Liver (tissue), 9 donors: ENCODE results near the gene HOOK2. TPM values are rescaled to one million over a fixed set of nuclear protein-coding genes. Genes with fewer than 3 reads are reported as not detected.

Experiments used
- DNase-seq: peaks from one replicate; pipeline ENCODE4 v3.0.0-alpha.2; 2017; ENCODE audit warnings: low spot score
- H3K27ac ChIP-seq, 2 donors: one replicate each; pipeline ENCODE4 v1.7.0; 2013; ENCODE audit warnings: inconsistent platforms in 2 of 2, low read length in 2 of 2, control low read depth in 1 of 2, low read depth in 1 of 2, mild to moderate bottlenecking in 1 of 2
- H3K27me3 ChIP-seq, 4 donors: one replicate each; pipeline versions ENCODE4 v1.6.1 to v1.7.0; 2013; ENCODE audit warnings: low read length in 3 of 4, inconsistent platforms in 1 of 4, mild to moderate bottlenecking in 1 of 4, moderate library complexity in 1 of 4; ENCODE audit not compliant: control insufficient read depth in 4 of 4, insufficient read depth in 4 of 4
- H3K36me3 ChIP-seq, 4 donors: one replicate each; pipeline versions ENCODE4 v1.6.1 to v1.7.0; 2013; ENCODE audit warnings: low read length in 3 of 4, mild to moderate bottlenecking in 3 of 4, low read depth in 1 of 4, moderate library complexity in 1 of 4; ENCODE audit not compliant: control insufficient read depth in 4 of 4, insufficient read depth in 3 of 4
- H3K4me1 ChIP-seq, 4 donors: one replicate each; pipeline versions ENCODE4 v1.6.1 to v1.7.0; 2013; ENCODE audit warnings: low read length in 3 of 4, mild to moderate bottlenecking in 3 of 4, moderate library complexity in 1 of 4; ENCODE audit not compliant: control insufficient read depth in 4 of 4, insufficient read depth in 4 of 4
- H3K4me3 ChIP-seq, 3 donors: one replicate each; pipeline versions ENCODE4 v1.6.1 to v1.7.0; 2013; ENCODE audit warnings: low read length in 3 of 3, control low read depth in 1 of 3, low read depth in 1 of 3, mild to moderate bottlenecking in 1 of 3
- H3K9ac ChIP-seq, 2 donors: one replicate each; pipeline ENCODE4 v1.7.0; 2013; ENCODE audit warnings: low read length in 2 of 2, mild to moderate bottlenecking in 2 of 2, moderate library complexity in 2 of 2, control low read depth in 1 of 2, low read depth in 1 of 2
- H3K9me3 ChIP-seq, 4 donors: one replicate each; pipeline versions ENCODE4 v1.6.1 to v1.7.0; 2013; ENCODE audit warnings: low read length in 3 of 4; ENCODE audit not compliant: control insufficient read depth in 4 of 4
- ATF3 ChIP-seq: IDR thresholded peaks from 2 replicates; pipeline ENCODE4 v1.6.1; 2016; ENCODE audit warnings: antibody characterized with exemption
- CTCF ChIP-seq: fragments of 150-350 bp; IDR thresholded peaks from 2 replicates; pipeline ENCODE4 v1.5.1; 2017; ENCODE audit warnings: improper control_type of control experiment, low read depth, low read length; ENCODE audit not compliant: missing input control
- EGR1 ChIP-seq, 2 donors: IDR thresholded peaks; 2 replicates each; pipeline ENCODE4 v1.6.1; 2016 to 2018; ENCODE audit warnings: antibody characterized with exemption in 2 of 2, low read depth in 2 of 2
- FOXA1 ChIP-seq: IDR thresholded peaks from 2 replicates; pipeline ENCODE4 v1.6.1; 2016; ENCODE audit warnings: antibody characterized with exemption
- FOXA2 ChIP-seq: IDR thresholded peaks from 2 replicates; pipeline ENCODE4 v1.6.1; 2016; ENCODE audit warnings: antibody characterized with exemption
- GABPA ChIP-seq, 2 donors: IDR thresholded peaks in 1 of 2; conservative IDR thresholded peaks in 1 of 2; 2 replicates each; pipeline ENCODE4 v1.6.1; 2016; ENCODE audit warnings: antibody characterized with exemption in 2 of 2, mild to moderate bottlenecking in 1 of 2, moderate library complexity in 1 of 2
- HNF4A ChIP-seq, 2 donors: conservative IDR thresholded peaks; 2 replicates each; pipeline ENCODE4 v1.6.1; 2016; ENCODE audit warnings: antibody characterized with exemption in 2 of 2, mild to moderate bottlenecking in 2 of 2
- HNF4G ChIP-seq: IDR thresholded peaks from 2 replicates; pipeline ENCODE4 v1.6.1; 2016; ENCODE audit warnings: antibody characterized with exemption
- NR2F2 ChIP-seq: IDR thresholded peaks from 2 replicates; pipeline ENCODE4 v1.6.1; 2016; ENCODE audit warnings: antibody characterized with exemption
- REST ChIP-seq: IDR thresholded peaks from 2 replicates; pipeline ENCODE4 v1.6.1; 2016; ENCODE audit warnings: antibody characterized with exemption, mild to moderate bottlenecking
- RXRA ChIP-seq, 2 donors: IDR thresholded peaks; 2 replicates each; pipeline ENCODE4 v1.6.1; 2017 to 2018; ENCODE audit warnings: antibody characterized with exemption in 2 of 2, mild to moderate bottlenecking in 1 of 2
- SP1 ChIP-seq: IDR thresholded peaks from 2 replicates; pipeline ENCODE4 v1.6.1; 2018; ENCODE audit warnings: antibody characterized with exemption, mild to moderate bottlenecking
- TAF1 ChIP-seq: conservative IDR thresholded peaks from 2 replicates; pipeline ENCODE4 v1.6.1; 2016; ENCODE audit warnings: antibody characterized with exemption, mild to moderate bottlenecking
- YY1 ChIP-seq: IDR thresholded peaks from 2 replicates; pipeline ENCODE4 v1.6.1; 2016; ENCODE audit warnings: antibody characterized with exemption, mild to moderate bottlenecking
- WGBS: extraction: QIAGEN DNeasy Blood & Tissue Kit; methylation state at CpG from one replicate; pipeline ENCODE4 v1.1.7; 2013; 5-methylcytosine and 5-hydroxymethylcytosine counted together
- polyA plus RNA-seq, 2 donors: library from polyadenylated mRNA; stranded (reverse) in 1 of 2; unstranded in 1 of 2; fragments of 200-250 nt in 1 of 2; fragments of >200 nt in 1 of 2; fragmentation: Nextera tagmentation in 1 of 2; extraction: Ambion mirVana in 1 of 2; gene quantifications; one replicate each; pipeline versions ENCODE4 v1.2.1 to v1.2.3, GENCODE V29; 2013 to 2015
- total RNA-seq, 2 donors: library from RNA; depleted of rRNA; stranded (reverse); fragments of >200 nt; gene quantifications; one replicate each; pipeline ENCODE4 v1.2.3, GENCODE V29; 2014
- TF ChIP-seq, protein P1 (sequence below): IDR thresholded peaks from 2 replicates; pipeline ENCODE4 v1.6.1; 2016; ENCODE audit warnings: antibody characterized with exemption
- donor health status: healthy.
- donor health status: healthy.
- donor health status: healthy.
- donor health status: healthy.
- donor health status: healthy.

The HOOK2 gene
- total and polyA plus RNA-seq, 4 donors = 11.3 to 36.4 (median 15.0) TPM

DNA sequence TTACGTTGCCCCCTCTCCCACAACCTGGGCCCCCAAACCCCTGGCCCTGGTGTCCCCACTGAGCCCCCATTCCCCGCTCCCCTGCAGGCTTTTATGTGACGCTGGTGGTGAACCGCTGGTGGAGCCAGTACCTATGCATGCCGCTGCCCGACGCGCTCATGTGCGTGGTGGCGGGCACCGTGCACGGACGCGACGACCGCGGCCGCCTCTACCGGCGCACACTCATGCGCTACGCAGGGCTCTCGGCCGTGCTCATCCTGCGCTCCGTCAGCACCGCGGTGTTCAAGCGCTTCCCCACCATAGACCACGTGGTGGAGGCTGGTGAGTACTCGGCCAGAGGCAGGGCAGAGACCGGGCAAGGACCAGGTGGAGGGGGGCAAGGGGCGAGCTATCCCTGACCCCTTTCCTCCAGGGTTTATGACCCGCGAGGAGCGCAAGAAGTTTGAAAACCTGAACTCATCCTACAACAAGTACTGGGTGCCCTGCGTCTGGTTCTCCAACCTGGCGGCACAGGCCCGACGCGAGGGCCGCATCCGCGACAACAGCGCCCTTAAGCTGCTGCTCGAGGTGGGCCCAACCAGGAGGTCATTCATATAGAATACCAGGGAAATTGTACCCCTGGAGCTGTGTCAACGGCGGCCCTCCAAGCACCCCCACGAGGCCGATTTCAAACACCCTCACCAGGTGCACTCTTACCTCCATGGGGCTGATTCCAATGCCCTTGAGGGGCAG, 20.7 kb downstream of the HOOK2 start:
- peaks cover 0 to 2% (median 0%) of the 10 kb centered on the region in 4 donors for H3K27me3 ChIP-seq
- peaks cover 2 to 8% (median 6%) of the 10 kb centered on the region in 4 donors for H3K4me1 ChIP-seq
- no peak overlapping the region for H3K9ac ChIP-seq
- no peak overlapping the region for H3K4me3 ChIP-seq
- WGBS = 66% methylated on average over 50 of the region's 50 CpGs
- no peaks in the 10 kb centered on the region for H3K36me3 ChIP-seq
- H3K27ac ChIP-seq = no peak overlapping the region
- TF ChIP-seq REST (no peak), HNF4G (no peak), GABPA (IDR thresholded peaks at IDR 0.05 in 1 of 2, conservative IDR thresholded peaks at IDR 0.05 in 1 of 2) (no peak), FOXA2 (no peak), ATF3 (no peak), CTCF (no peak), RXRA (IDR thresholded peaks at IDR 0.05) (no peak), FOXA1 (no peak)
- DNase-seq = no peak
- no peaks in the 10 kb centered on the region for H3K9me3 ChIP-seq

GRCh38 chr19:12752056-12752781, 23.1 kb downstream of the HOOK2 start:
- Histone ChIP-seq H3K27me3 (peaks cover 0 to 2% (median 0%) of the 10 kb centered on the region in 4 donors), H3K9ac (no peak overlapping the region), H3K4me3 (no peak overlapping the region), H3K36me3 (peaks cover 3 to 7% (median 5%) of the 10 kb centered on the region in 4 donors), H3K4me1 (no peaks in the 10 kb centered on the region), H3K9me3 (no peaks in the 10 kb centered on the region), H3K27ac (no peak overlapping the region)
- 79% methylated on average over 23 of the region's 23 CpGs for WGBS
- TF ChIP-seq SP1 = no peak
- no peak for TF ChIP-seq FOXA2
- no peak for TF ChIP-seq TAF1
- TF ChIP-seq RXRA (IDR thresholded peaks at IDR 0.05) = no peak
- TF ChIP-seq HNF4G = no peak
- TF ChIP-seq EGR1 (IDR thresholded peaks at IDR 0.05; ENCODE audit: low read depth in 2 of 2) = no peak
- no peak for TF ChIP-seq CTCF
- TF ChIP-seq NR2F2 = no peak
- no peak for TF ChIP-seq REST
- no peak for TF ChIP-seq YY1
- TF ChIP-seq FOXA1 = no peak
- TF ChIP-seq, protein P1, sequence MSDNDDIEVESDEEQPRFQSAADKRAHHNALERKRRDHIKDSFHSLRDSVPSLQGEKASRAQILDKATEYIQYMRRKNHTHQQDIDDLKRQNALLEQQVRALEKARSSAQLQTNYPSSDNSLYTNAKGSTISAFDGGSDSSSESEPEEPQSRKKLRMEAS = no peak
- TF ChIP-seq GABPA (IDR thresholded peaks at IDR 0.05 in 1 of 2, conservative IDR thresholded peaks at IDR 0.05 in 1 of 2) = no peak
- TF ChIP-seq HNF4A (conservative IDR thresholded peaks at IDR 0.05) = no peak
- TF ChIP-seq ATF3 = no peak
- DNase-seq = no peak
